ENCODE measurements around the gene PATJ.

GRCh38 chr1:61956016-61956645 is 213.9 kb downstream of the PATJ start:
- TF ChIP-seq SNAI2 (CRISPR knock-in tag; IDR thresholded peaks at IDR 0.05) (no peak), OSR1 (CRISPR knock-in tag; IDR thresholded peaks at IDR 0.05) (no peak), PATZ1 (CRISPR knock-in tag; IDR thresholded peaks at IDR 0.05; ENCODE audit: borderline replicate concordance) (no peak)
